OCI-LY3 (cell line): ENCODE results near the gene EPM2A.

Experiments used
- H2AFZ ChIP-seq: fragments of 200-600, 300-600 bp; shearing (Covaris generic); 2 replicates; pipeline ENCODE4 v1.6.0; 2014; ENCODE audit warnings: antibody characterized with exemption, low read depth, low read length
- H3K27ac ChIP-seq: fragments of 200-600, 300-600 bp; sonication (generic); 2 replicates; pipeline ENCODE4 v1.5.1; 2014; ENCODE audit warnings: mild to moderate bottlenecking, low read length, moderate library complexity, mixed read lengths
- H3K27me3 ChIP-seq: fragments of 200-600, 300-600 bp; sonication (generic); 2 replicates; pipeline ENCODE4 v1.6.1; 2014; ENCODE audit warnings: low read depth, low read length, mixed read lengths
- H3K36me3 ChIP-seq: fragments of 200-600, 300-600 bp; sonication (generic); replicated peaks from 2 replicates; pipeline ENCODE3; 2014; ENCODE audit warnings: low read depth, low read length, mixed read lengths
- H3K4me1 ChIP-seq: fragments of 300-600, 200-600 bp; sonication (generic); 2 replicates; pipeline ENCODE4 v1.6.1; 2014; ENCODE audit warnings: low read length, mixed read lengths
- H3K4me2 ChIP-seq: fragments of 200-600, 300-600 bp; sonication (generic); 2 replicates; pipeline ENCODE4 v1.6.1; 2014; ENCODE audit warnings: low read length, mixed read lengths
- H3K4me3 ChIP-seq: fragments of 300-600, 200-600 bp; sonication (generic); 2 replicates; pipeline ENCODE4 v1.5.1; 2014; ENCODE audit warnings: antibody characterized with exemption, mild to moderate bottlenecking, low read length, moderate library complexity
- H3K79me2 ChIP-seq: fragments of 300-600, 200-600 bp; shearing (Covaris generic); 2 replicates; pipeline ENCODE4 v1.6.1; 2014; ENCODE audit warnings: mild to moderate bottlenecking, low read length, mixed read lengths
- H3K9ac ChIP-seq: fragments of 300-600, 200-600 bp; shearing (Covaris generic); 2 replicates; pipeline ENCODE4 v1.6.0; 2014; ENCODE audit warnings: mild to moderate bottlenecking, low read length, moderate library complexity
- H3K9me3 ChIP-seq: fragments of 200-600, 300-600 bp; shearing (Covaris generic); 2 replicates; pipeline ENCODE4 v1.6.1; 2014; ENCODE audit warnings: low read length, mixed read lengths; ENCODE audit not compliant: insufficient read depth
- H4K20me1 ChIP-seq: fragments of 200-600, 300-600 bp; sonication (generic); 2 replicates; pipeline ENCODE4 v1.6.1; 2016; ENCODE audit warnings: low read length, mixed read lengths; ENCODE audit not compliant: insufficient read depth
- EZH2phosphoT487 ChIP-seq: fragments of 200-600 bp; shearing (Covaris generic); IDR thresholded peaks from 2 replicates; pipeline ENCODE4 v1.6.1; 2018; ENCODE audit warnings: antibody characterized with exemption, mixed run types, low read depth
- TF ChIP-seq, protein P1 (sequence below): fragments of 200-600, 300-600 bp; sonication (generic); IDR thresholded peaks from 2 replicates; pipeline ENCODE4 v1.5.1; 2014; ENCODE audit warnings: antibody characterized with exemption, low read length, low read depth

Gene EPM2A

DNA sequence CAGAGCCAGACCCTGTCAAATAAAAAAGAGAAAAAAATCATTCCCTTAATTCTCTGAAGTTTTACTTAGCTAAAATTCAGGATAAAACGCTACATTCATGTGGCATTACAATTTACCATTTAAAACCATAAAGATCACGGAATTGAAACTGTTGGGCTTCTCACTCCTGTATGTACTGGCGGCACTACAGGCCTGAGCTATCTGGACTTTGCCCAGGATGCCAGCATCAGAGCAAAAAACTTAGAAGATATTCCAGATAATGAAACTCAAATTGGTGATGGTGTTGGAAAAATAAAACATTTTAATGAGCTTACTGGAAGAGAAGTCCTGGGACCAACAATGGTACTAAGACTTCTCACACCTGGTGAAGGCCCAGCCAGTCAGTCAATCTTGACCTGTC, 14.2 kb downstream of the EPM2A start:
- Histone ChIP-seq H3K27me3 (no peaks in the 10 kb centered on the region), H3K36me3 (no peaks in the 10 kb centered on the region), H2AFZ (no peak overlapping the region), H3K9ac (no peak overlapping the region), H3K27ac (no peak overlapping the region), H3K9me3 (no peaks in the 10 kb centered on the region), H4K20me1 (no peaks in the 10 kb centered on the region), H3K79me2 (no peaks in the 10 kb centered on the region), H3K4me1 (no peaks in the 10 kb centered on the region), H3K4me2 (no peak overlapping the region), H3K4me3 (no peak overlapping the region)
- TF ChIP-seq, protein P1, sequence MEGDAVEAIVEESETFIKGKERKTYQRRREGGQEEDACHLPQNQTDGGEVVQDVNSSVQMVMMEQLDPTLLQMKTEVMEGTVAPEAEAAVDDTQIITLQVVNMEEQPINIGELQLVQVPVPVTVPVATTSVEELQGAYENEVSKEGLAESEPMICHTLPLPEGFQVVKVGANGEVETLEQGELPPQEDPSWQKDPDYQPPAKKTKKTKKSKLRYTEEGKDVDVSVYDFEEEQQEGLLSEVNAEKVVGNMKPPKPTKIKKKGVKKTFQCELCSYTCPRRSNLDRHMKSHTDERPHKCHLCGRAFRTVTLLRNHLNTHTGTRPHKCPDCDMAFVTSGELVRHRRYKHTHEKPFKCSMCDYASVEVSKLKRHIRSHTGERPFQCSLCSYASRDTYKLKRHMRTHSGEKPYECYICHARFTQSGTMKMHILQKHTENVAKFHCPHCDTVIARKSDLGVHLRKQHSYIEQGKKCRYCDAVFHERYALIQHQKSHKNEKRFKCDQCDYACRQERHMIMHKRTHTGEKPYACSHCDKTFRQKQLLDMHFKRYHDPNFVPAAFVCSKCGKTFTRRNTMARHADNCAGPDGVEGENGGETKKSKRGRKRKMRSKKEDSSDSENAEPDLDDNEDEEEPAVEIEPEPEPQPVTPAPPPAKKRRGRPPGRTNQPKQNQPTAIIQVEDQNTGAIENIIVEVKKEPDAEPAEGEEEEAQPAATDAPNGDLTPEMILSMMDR, result no peak
- no peak for TF ChIP-seq EZH2phosphoT487

DNA sequence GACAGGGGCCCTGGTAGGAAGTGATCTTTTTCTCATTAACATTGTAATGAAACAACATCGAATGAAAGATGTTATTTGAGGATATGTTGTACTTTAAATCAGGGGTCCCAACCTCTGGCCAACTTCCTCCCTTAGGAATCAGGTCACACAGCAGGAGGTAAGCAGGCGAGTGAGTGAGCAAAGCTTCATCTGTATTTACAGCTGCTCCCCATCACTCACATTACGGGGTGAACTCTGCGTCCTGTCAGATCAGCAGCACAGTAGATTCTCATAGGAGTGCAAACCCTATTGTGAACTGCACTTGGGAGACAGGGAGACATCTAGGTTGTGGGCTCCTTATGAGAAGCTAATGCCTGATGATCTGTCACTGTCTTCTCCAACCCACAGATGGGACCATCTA, 19.9 kb downstream of the EPM2A start:
- no peak for TF ChIP-seq EZH2phosphoT487
- TF ChIP-seq, protein P1, result no peak
- Histone ChIP-seq H3K79me2 (no peaks in the 10 kb centered on the region), H2AFZ (no peak overlapping the region), H3K4me2 (no peak overlapping the region), H3K36me3 (peaks cover 5% of the 10 kb centered on the region), H3K27me3 (no peaks in the 10 kb centered on the region), H3K4me3 (no peak overlapping the region), H3K27ac (no peak overlapping the region), H3K9me3 (no peaks in the 10 kb centered on the region), H4K20me1 (no peaks in the 10 kb centered on the region), H3K4me1 (no peaks in the 10 kb centered on the region), H3K9ac (no peak overlapping the region)

DNA sequence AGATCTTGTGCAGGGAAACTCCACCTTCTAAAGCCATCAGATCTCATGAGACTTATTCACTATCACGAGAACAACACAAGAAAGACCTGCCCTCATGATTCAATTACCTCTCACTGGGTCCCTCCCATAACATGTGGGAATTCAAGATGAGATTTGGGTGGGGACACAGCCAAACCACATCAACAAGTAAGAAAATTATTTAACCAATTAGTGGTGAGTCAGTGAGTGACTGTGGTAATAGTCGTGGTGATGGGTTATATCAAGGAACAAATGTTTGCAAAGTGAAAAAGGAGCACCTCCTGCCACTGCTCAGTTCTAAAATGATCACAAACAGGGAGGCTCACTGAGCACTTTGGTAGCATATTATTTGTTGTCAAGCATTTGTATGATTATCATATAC, 20.6 kb downstream of the EPM2A start:
- Histone ChIP-seq H3K27me3 (no peaks in the 10 kb centered on the region), H2AFZ (no peak overlapping the region), H3K9me3 (no peaks in the 10 kb centered on the region), H3K79me2 (no peaks in the 10 kb centered on the region), H3K36me3 (peaks cover 5% of the 10 kb centered on the region), H3K4me2 (no peak overlapping the region), H3K4me3 (no peak overlapping the region), H3K4me1 (no peaks in the 10 kb centered on the region), H3K9ac (no peak overlapping the region), H4K20me1 (no peaks in the 10 kb centered on the region), H3K27ac (no peak overlapping the region)
- TF ChIP-seq, protein P1, result no peak
- no peak for TF ChIP-seq EZH2phosphoT487

DNA sequence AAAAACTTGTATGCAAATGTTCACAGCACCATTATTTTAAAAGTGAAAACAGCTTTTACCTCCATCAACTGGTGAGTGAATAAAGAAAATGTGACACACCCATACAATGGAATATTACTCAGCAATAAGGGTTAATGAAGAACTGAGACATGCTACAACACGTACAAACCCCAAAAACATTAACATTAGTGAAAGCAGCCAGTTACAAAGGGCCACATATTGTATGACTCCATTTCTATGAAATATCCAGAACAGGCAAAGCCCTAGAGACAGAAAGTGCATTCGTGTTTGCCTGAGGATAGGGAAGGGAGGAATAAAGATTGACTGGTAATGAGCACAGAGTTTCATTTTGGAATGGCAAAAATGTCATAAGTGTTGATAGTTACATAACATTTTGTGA, 21.5 kb downstream of the EPM2A start:
- H3K27ac ChIP-seq, result no peak overlapping the region
- H3K4me2 ChIP-seq, result no peak overlapping the region
- H3K79me2 ChIP-seq, result no peaks in the 10 kb centered on the region
- H2AFZ ChIP-seq, result no peak overlapping the region
- no peak overlapping the region for H3K9ac ChIP-seq
- peaks cover 5% of the 10 kb centered on the region for H3K36me3 ChIP-seq
- TF ChIP-seq EZH2phosphoT487, result no peak
- TF ChIP-seq, protein P1, result no peak
- H3K9me3 ChIP-seq, result no peaks in the 10 kb centered on the region
- H3K4me1 ChIP-seq, result no peaks in the 10 kb centered on the region
- H3K27me3 ChIP-seq, result no peaks in the 10 kb centered on the region
- H3K4me3 ChIP-seq, result no peak overlapping the region
- H4K20me1 ChIP-seq, result no peaks in the 10 kb centered on the region
